ENCODE data around the gene UBXN7.
A peak's percentile ranks its signal among the peaks of the same experiment; 100 is the strongest.
"Not testable (repeated sequence)": the region's sequence is repeated elsewhere in the genome, so short reads cannot be mapped to it uniquely, and the experiment has no call there.

Gene UBXN7

DNA sequence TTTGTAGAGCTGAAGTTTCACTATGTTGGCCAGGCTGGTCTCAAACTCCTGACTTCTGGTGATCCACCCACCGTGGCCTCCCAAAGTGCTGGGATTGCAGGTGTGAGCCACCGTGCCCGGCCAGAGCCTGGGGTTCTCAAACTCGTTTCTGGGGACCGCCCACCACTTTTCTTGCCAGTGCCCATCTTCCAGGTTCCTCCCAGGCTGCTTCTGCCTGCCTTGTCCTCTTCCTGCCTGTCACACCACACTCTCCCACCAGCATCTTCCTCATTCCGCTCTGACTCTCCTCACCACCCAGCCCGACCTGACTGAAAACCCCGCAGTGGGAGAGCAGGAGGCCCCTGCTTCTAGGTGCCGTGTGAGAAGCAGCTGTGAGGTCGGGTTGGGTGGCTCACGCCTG lies 111.1 kb downstream of the UBXN7 start:
- Histone ChIP-seq H3K9ac (ENCODE audit: low read length) (no peak overlapping the region), H3K4me1 (ENCODE audit: control insufficient read depth, insufficient read depth, low read length) (no peaks in the 10 kb centered on the region), H3K27me3 (ENCODE audit: control insufficient read depth, insufficient read depth, low read length) (no peaks in the 10 kb centered on the region), H3K36me3 (ENCODE audit: control insufficient read depth, insufficient read depth, low read length) (no peaks in the 10 kb centered on the region), H3K4me3 (ENCODE audit: low read length) (no peak overlapping the region), H3K27ac (ENCODE audit: low read depth, low read length) (no peak overlapping the region)

GRCh38 chr3:196320137-196320536 lies 112.1 kb downstream of the UBXN7 start:
- no peaks in the 10 kb centered on the region for H3K36me3 ChIP-seq (ENCODE audit: control insufficient read depth, insufficient read depth, low read length)

DNA sequence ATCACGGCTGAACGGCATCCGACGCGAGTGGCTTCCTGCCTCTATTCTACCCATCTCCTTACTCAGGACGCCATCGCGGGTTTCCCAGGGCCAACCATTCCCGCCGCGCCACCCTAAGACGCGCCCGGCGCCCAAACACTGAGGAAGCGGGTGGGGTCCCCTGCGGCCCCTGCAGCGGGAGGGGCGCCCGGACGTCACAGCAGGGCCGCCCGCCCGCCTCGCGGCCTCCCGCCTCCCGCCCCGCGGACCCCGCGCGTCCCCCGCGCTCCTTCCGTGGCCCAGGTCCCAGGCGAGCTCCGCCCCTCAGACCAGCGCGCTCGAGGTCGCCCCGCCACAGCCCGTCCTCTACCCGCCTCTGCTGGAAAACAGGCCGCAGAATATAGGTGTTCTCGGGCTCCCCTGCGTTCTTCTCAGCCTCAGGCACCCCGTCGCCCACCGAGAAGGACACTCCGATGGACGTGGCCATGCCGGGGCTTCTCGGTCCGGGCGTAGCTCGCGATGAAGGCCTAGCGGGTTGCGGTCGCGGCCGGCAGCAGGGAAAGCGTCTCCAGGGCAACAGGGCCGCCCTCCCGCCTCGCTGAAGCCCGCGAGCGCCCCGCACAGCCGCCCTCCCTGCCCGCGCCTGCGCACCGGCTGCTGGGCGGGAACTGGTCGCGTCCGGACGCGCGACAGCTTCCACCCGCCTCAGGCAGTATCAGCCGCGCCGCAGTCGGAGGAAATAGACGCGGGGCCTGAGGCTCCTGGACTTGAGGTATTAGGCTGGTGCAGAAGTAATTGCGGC lies 114.3 kb downstream of the UBXN7 start, which contains the start of gene DYNLT2B:
Gene DYNLT2B, minus strand, starts transcription at position 554 of the 781 bp plus-strand sequence. Its CDS starts 88 bp downstream, at position 466.
- peak within 1 kb of the TSS; percentile 92 for H3K27ac ChIP-seq (ENCODE audit: low read depth, low read length)
- H3K4me3 ChIP-seq (ENCODE audit: low read length): peak within 1 kb of the TSS; percentile 93
- no peaks in the 10 kb centered on the region for H3K36me3 ChIP-seq (ENCODE audit: control insufficient read depth, insufficient read depth, low read length)
- no peaks in the 10 kb centered on the region for H3K4me1 ChIP-seq (ENCODE audit: control insufficient read depth, insufficient read depth, low read length)
- H3K27me3 ChIP-seq (ENCODE audit: control insufficient read depth, insufficient read depth, low read length): no peaks in the 10 kb centered on the region
- peak within 1 kb of the TSS; percentile 80 for H3K9ac ChIP-seq (ENCODE audit: low read length)

More at GRCh38 chr3:196320137-196320536, 112.1 kb downstream of the UBXN7 start:
- Histone ChIP-seq H3K27ac (ENCODE audit: low read depth, low read length) (no peak overlapping the region), H3K27me3 (ENCODE audit: control insufficient read depth, insufficient read depth, low read length) (no peaks in the 10 kb centered on the region), H3K9ac (ENCODE audit: low read length) (no peak overlapping the region), H3K4me1 (ENCODE audit: control insufficient read depth, insufficient read depth, low read length) (no peaks in the 10 kb centered on the region), H3K4me3 (ENCODE audit: low read length) (no peak overlapping the region)

DNA sequence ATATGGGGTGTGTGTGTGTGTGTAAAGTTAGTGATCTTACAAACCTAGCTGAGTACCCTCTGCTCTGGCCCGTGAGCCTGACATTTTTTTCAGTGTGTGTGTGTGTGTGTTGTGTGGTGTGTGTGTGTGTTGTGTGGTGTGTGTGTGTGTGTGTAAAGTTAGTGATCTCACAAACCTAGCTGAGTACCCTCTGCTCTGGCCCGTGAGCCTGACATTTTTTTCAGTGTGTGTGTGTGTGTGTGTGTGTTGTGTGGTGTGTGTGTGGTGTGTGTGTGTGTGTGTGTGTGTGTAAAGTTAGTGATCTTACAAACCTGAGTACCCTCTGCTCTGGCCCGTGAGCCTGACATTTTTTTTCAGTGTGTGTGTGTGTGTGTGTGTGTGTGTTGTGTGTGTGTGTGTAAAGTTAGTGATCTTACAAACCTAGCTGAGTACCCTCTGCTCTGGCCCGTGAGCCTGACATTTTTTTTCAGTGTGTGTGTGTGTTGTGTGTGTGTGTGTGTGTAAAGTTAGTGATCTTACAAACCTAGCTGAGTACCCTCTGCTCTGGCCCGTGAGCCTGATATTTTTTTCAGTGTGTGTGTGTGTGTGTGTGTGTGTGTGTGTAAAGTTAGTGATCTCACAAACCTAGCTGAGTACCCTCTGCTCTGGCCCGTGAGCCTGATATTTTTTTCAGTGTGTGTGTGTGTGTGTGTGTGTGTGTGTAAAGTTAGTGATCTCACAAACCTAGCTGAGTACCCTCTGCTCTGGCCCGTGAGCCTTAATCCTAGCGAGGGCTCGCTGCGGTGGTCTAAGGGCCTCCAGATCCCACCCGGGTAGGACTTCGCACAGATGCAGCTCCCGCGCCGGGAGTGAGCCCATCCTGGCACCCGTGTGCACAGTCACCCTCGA lies 115.2 kb downstream of the UBXN7 start:
- peak overlapping the region; percentile 68 for H3K9ac ChIP-seq (ENCODE audit: low read length)
- H3K27ac ChIP-seq (ENCODE audit: low read depth, low read length): peak overlapping the region; percentile 92
- H3K27me3 ChIP-seq (ENCODE audit: control insufficient read depth, insufficient read depth, low read length); H3K36me3 ChIP-seq (ENCODE audit: control insufficient read depth, insufficient read depth, low read length); H3K4me1 ChIP-seq (ENCODE audit: control insufficient read depth, insufficient read depth, low read length): not testable (repeated sequence)
- peak overlapping the region; percentile 93 for H3K4me3 ChIP-seq (ENCODE audit: low read length)

DNA sequence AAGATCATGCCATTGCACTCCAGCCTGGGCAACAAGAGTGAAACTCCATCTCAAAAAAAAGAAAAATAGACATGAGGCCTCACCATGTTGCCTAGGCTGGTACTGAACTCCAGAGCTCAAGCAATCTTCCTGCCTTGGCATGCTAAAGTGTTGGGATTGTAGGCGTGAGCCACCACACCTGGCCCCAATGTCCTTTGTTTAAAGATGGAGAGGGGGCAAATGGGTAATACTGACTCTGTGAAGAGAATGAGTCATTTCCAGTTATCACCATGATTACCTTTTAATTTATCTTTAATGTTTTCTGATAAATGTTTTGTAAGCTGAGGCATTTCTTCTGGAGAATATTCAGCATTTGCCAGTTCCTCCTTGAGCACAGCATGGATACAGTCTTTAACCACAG lies 116.4 kb downstream of the UBXN7 start:
- H3K4me3 ChIP-seq (ENCODE audit: low read length): no peak overlapping the region
- H3K27ac ChIP-seq (ENCODE audit: low read depth, low read length): no peak overlapping the region
- H3K9ac ChIP-seq (ENCODE audit: low read length): no peak overlapping the region
- H3K36me3 ChIP-seq (ENCODE audit: control insufficient read depth, insufficient read depth, low read length): no peaks in the 10 kb centered on the region
- no peaks in the 10 kb centered on the region for H3K4me1 ChIP-seq (ENCODE audit: control insufficient read depth, insufficient read depth, low read length)
- no peaks in the 10 kb centered on the region for H3K27me3 ChIP-seq (ENCODE audit: control insufficient read depth, insufficient read depth, low read length)

GRCh38 chr3:196314597-196314996 lies 117.6 kb downstream of the UBXN7 start:
- no peak overlapping the region for H3K9ac ChIP-seq (ENCODE audit: low read length)
- no peak overlapping the region for H3K4me3 ChIP-seq (ENCODE audit: low read length)

GRCh38 chr3:196314086-196314485 lies 118.1 kb downstream of the UBXN7 start:
- H3K4me1 ChIP-seq (ENCODE audit: control insufficient read depth, insufficient read depth, low read length); H3K27ac ChIP-seq (ENCODE audit: low read depth, low read length); H3K36me3 ChIP-seq (ENCODE audit: control insufficient read depth, insufficient read depth, low read length); H3K9ac ChIP-seq (ENCODE audit: low read length); H3K4me3 ChIP-seq (ENCODE audit: low read length); H3K27me3 ChIP-seq (ENCODE audit: control insufficient read depth, insufficient read depth, low read length): not testable (repeated sequence)

More at GRCh38 chr3:196314597-196314996, 117.6 kb downstream of the UBXN7 start:
- no peaks in the 10 kb centered on the region for H3K27me3 ChIP-seq (ENCODE audit: control insufficient read depth, insufficient read depth, low read length)
- H3K27ac ChIP-seq (ENCODE audit: low read depth, low read length): no peak overlapping the region
- H3K4me1 ChIP-seq (ENCODE audit: control insufficient read depth, insufficient read depth, low read length): no peaks in the 10 kb centered on the region
- no peaks in the 10 kb centered on the region for H3K36me3 ChIP-seq (ENCODE audit: control insufficient read depth, insufficient read depth, low read length)

GRCh38 chr3:196302960-196303359 lies 129.3 kb downstream of the UBXN7 start:
- not testable (repeated sequence) for H3K27ac ChIP-seq (ENCODE audit: low read depth, low read length)

GRCh38 chr3:196302551-196302950 lies 129.7 kb downstream of the UBXN7 start:
- H3K36me3 ChIP-seq (ENCODE audit: control insufficient read depth, insufficient read depth, low read length); H3K27ac ChIP-seq (ENCODE audit: low read depth, low read length); H3K9ac ChIP-seq (ENCODE audit: low read length); H3K4me3 ChIP-seq (ENCODE audit: low read length); H3K4me1 ChIP-seq (ENCODE audit: control insufficient read depth, insufficient read depth, low read length); H3K27me3 ChIP-seq (ENCODE audit: control insufficient read depth, insufficient read depth, low read length): not testable (repeated sequence)

More at GRCh38 chr3:196302960-196303359, 129.3 kb downstream of the UBXN7 start:
- H3K36me3 ChIP-seq (ENCODE audit: control insufficient read depth, insufficient read depth, low read length); H3K4me3 ChIP-seq (ENCODE audit: low read length); H3K4me1 ChIP-seq (ENCODE audit: control insufficient read depth, insufficient read depth, low read length); H3K9ac ChIP-seq (ENCODE audit: low read length); H3K27me3 ChIP-seq (ENCODE audit: control insufficient read depth, insufficient read depth, low read length): not testable (repeated sequence)

- no peak overlapping the region for H3K9ac ChIP-seq (ENCODE audit: low read length)
- no peak overlapping the region for H3K4me3 ChIP-seq (ENCODE audit: low read length)
- H3K27me3 ChIP-seq (ENCODE audit: control insufficient read depth, insufficient read depth, low read length): no peaks in the 10 kb centered on the region
- no peak overlapping the region for H3K27ac ChIP-seq (ENCODE audit: low read depth, low read length)
- H3K36me3 ChIP-seq (ENCODE audit: control insufficient read depth, insufficient read depth, low read length): no peaks in the 10 kb centered on the region
- no peaks in the 10 kb centered on the region for H3K4me1 ChIP-seq (ENCODE audit: control insufficient read depth, insufficient read depth, low read length)
These were observed 133.7 kb downstream of the UBXN7 start for GRCh38 chr3:196298521-196298920.
